ENCODE results near the gene SMPD3. TPM values are rescaled to one million over a fixed set of nuclear protein-coding genes. Genes with fewer than 3 reads are reported as not detected.

Gene SMPD3
- total and polyA plus RNA-seq, 8 donors: 0.79 to 3.7 (median 2.8) TPM

DNA sequence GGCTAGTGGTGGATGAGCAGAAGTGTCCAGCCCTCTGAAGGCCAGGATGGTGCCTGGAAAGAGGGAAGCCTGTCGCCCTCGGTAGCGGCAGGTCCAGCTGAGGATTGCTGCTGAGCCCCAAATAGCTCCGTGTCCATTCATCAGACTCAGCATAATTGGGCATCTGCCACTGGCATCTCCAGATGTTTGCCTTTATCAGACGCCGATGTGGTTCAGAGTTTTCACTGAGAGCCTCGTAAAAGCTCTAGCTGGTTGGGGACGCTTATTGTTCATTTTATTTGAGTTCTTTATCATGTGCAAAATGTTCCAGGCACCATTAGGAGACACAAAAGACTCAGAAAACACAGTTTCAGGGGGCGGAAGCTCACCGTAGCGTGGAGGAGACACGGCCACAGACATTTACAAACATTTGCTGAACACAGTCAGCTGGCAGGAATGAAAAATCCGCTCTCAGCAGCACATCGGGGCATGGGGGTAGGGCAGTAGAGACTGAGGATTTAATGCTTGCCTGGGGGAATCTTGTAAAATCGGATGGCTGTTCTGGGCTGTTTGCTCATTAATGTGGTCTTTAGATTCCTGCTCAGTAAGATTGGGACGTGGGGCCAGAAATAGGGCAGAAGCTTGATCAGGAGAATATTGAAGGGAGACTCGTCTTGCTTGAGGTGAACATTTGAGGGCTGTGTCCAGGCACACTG lies 41.7 kb downstream of the SMPD3 start:
- Histone ChIP-seq H3K9me3 (no peaks in the 10 kb centered on the region), H3K27me3 (no peaks in the 10 kb centered on the region), H3K36me3 (no peaks in the 10 kb centered on the region), H3K4me1 (peaks cover 0 to 6% of the 10 kb centered on the region in 2 donors), H3K27ac (no peak overlapping the region), H3K4me3 (no peak overlapping the region)
- ATAC-seq: no peak
- TF ChIP-seq, protein P1, sequence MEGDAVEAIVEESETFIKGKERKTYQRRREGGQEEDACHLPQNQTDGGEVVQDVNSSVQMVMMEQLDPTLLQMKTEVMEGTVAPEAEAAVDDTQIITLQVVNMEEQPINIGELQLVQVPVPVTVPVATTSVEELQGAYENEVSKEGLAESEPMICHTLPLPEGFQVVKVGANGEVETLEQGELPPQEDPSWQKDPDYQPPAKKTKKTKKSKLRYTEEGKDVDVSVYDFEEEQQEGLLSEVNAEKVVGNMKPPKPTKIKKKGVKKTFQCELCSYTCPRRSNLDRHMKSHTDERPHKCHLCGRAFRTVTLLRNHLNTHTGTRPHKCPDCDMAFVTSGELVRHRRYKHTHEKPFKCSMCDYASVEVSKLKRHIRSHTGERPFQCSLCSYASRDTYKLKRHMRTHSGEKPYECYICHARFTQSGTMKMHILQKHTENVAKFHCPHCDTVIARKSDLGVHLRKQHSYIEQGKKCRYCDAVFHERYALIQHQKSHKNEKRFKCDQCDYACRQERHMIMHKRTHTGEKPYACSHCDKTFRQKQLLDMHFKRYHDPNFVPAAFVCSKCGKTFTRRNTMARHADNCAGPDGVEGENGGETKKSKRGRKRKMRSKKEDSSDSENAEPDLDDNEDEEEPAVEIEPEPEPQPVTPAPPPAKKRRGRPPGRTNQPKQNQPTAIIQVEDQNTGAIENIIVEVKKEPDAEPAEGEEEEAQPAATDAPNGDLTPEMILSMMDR (IDR thresholded peaks at IDR 0.05): no peak
- intact Hi-C loops (cut with DNase I): no loop called here
- peak in 1 of 4 donors; percentile 13 for DNase-seq

GRCh38 chr16:68404736-68405345 lies 43.5 kb downstream of the SMPD3 start:
- ATAC-seq: no peak
- TF ChIP-seq, protein P1 (IDR thresholded peaks at IDR 0.05): no peak
- Histone ChIP-seq H3K4me3 (no peak overlapping the region), H3K36me3 (no peaks in the 10 kb centered on the region), H3K9me3 (no peaks in the 10 kb centered on the region), H3K27ac (no peak overlapping the region), H3K4me1 (peaks cover 0 to 6% of the 10 kb centered on the region in 2 donors), H3K27me3 (no peaks in the 10 kb centered on the region)
- intact Hi-C loops (cut with DNase I): no loop called here
- no peak for DNase-seq

GRCh38 chr16:68403704-68404103 lies 44.6 kb downstream of the SMPD3 start:
- DNase-seq (no peak), ATAC-seq (no peak)
- TF ChIP-seq, protein P1 (IDR thresholded peaks at IDR 0.05): no peak
- intact Hi-C loops (cut with DNase I): no loop called here
- Histone ChIP-seq H3K36me3 (no peaks in the 10 kb centered on the region), H3K9me3 (no peaks in the 10 kb centered on the region), H3K27ac (no peak overlapping the region), H3K27me3 (no peaks in the 10 kb centered on the region), H3K4me3 (no peak overlapping the region), H3K4me1 (peaks cover 0 to 6% of the 10 kb centered on the region in 2 donors)

GRCh38 chr16:68403177-68403576 lies 45.1 kb downstream of the SMPD3 start:
- no peak overlapping the region for H3K4me3 ChIP-seq
- ATAC-seq: no peak
- H3K36me3 ChIP-seq: no peaks in the 10 kb centered on the region
- intact Hi-C loops (cut with DNase I): no loop called here
- TF ChIP-seq, protein P1 (IDR thresholded peaks at IDR 0.05): no peak
- DNase-seq: no peak
- H3K9me3 ChIP-seq: no peaks in the 10 kb centered on the region
- H3K27ac ChIP-seq: no peak overlapping the region
- peaks cover 0 to 6% of the 10 kb centered on the region in 2 donors for H3K4me1 ChIP-seq
- H3K27me3 ChIP-seq: no peaks in the 10 kb centered on the region

DNA sequence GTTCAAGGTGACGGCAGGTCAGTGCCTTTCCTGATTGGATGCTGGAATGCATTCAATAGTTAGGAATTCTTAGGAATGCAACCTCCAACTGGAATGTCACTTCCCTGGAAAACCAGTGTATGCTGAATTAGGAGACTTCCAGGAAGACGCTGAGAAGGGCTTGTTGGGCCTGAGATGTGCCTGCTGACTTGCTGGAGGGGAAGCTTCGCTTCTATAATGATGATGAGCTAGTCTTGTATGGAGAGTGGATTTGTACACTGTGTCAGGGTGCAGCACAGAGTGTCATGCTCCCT lies 45.6 kb downstream of the SMPD3 start:
- no peak for ATAC-seq
- H3K4me1 ChIP-seq: peaks cover 0 to 6% of the 10 kb centered on the region in 2 donors
- no peak overlapping the region for H3K27ac ChIP-seq
- no peak for DNase-seq
- no peaks in the 10 kb centered on the region for H3K9me3 ChIP-seq
- intact Hi-C loops (cut with DNase I): no loop called here
- no peak overlapping the region for H3K4me3 ChIP-seq
- no peaks in the 10 kb centered on the region for H3K27me3 ChIP-seq
- TF ChIP-seq, protein P1 (IDR thresholded peaks at IDR 0.05): no peak
- no peaks in the 10 kb centered on the region for H3K36me3 ChIP-seq
